Measurements from ENCODE around the gene NLRP5. TPM values are rescaled to one million over a fixed set of nuclear protein-coding genes. Genes with fewer than 3 reads are reported as not detected.
A peak's percentile ranks its signal among the peaks of the same experiment; 100 is the strongest.
"Not testable (repeated sequence)": the region's sequence is repeated elsewhere in the genome, so short reads cannot be mapped to it uniquely, and the experiment has no call there.

NLRP5 gene
- total and polyA plus RNA-seq, 2 experiments from 2014 or later: not detected

- Histone ChIP-seq H3K9me2 (ENCODE audit: insufficient read depth) (no peaks in the 10 kb centered on the region), H3K79me2 (ENCODE audit: insufficient read depth) (peaks cover 85% of the 10 kb centered on the region), H3K4me2 (ENCODE audit: unreplicated experiment) (no peak overlapping the region), H3K4me1 (ENCODE audit: insufficient read depth) (peaks cover 12% of the 10 kb centered on the region), H3F3A (ENCODE audit: insufficient read depth) (no peaks in the 10 kb centered on the region), H3K36me3 (ENCODE audit: low read depth) (no peaks in the 10 kb centered on the region), H3K9me3 (ENCODE audit: low read depth) (no peaks in the 10 kb centered on the region), H4K20me1 (ENCODE audit: insufficient read depth) (no peaks in the 10 kb centered on the region), H2AFZ (no peak overlapping the region), H3K4me3 (no peak overlapping the region), H3K27me3 (replicated peaks; ENCODE audit: insufficient read depth) (no peaks in the 10 kb centered on the region), H3K27ac (no peak overlapping the region), H3K9ac (no peak overlapping the region)
- in situ Hi-C loops (cut with MboI): no loop called here
- 96 to 100% methylated on average over 11 to 29 of the region's 29 CpGs for WGBS, 2 experiments (ENCODE audit: low coverage in 1 of 2, low lambda C conversion rate in 2 of 2, missing lambda C conversion rate in 2 of 2)
- TF ChIP-seq EZH2phosphoT487 (IDR thresholded peaks at IDR 0.05; ENCODE audit: insufficient read depth, low read depth): no peak
- no peak for TF ChIP-seq EZH2 (IDR thresholded peaks at IDR 0.05; ENCODE audit: insufficient read depth, poor library complexity, severe bottlenecking)
- DNase-seq: no peak
These were observed 117.8 kb downstream of the NLRP5 start for GRCh38 chr19:56104423-56104822.

- Histone ChIP-seq H3K27ac (peak overlapping the region; percentile 18; the same call in 1 of the 2 replicates), H3K4me2 (ENCODE audit: unreplicated experiment) (no peak overlapping the region), H3K9me3 (ENCODE audit: low read depth) (no peaks in the 10 kb centered on the region), H4K20me1 (ENCODE audit: insufficient read depth) (no peaks in the 10 kb centered on the region), H3K4me3 (no peak overlapping the region), H3K79me2 (ENCODE audit: insufficient read depth) (peaks cover 87% of the 10 kb centered on the region), H3K9me2 (ENCODE audit: insufficient read depth) (no peaks in the 10 kb centered on the region), H3K9ac (no peak overlapping the region), H3K27me3 (replicated peaks; ENCODE audit: insufficient read depth) (no peaks in the 10 kb centered on the region), H3K36me3 (ENCODE audit: low read depth) (no peaks in the 10 kb centered on the region), H2AFZ (no peak overlapping the region), H3K4me1 (ENCODE audit: insufficient read depth) (peaks cover 13% of the 10 kb centered on the region), H3F3A (ENCODE audit: insufficient read depth) (no peaks in the 10 kb centered on the region)
- in situ Hi-C loops (cut with MboI): no loop called here
- 42 to 46% methylated on average over 21 to 22 of the region's 22 CpGs for WGBS, 2 experiments (ENCODE audit: low coverage in 1 of 2, low lambda C conversion rate in 2 of 2, missing lambda C conversion rate in 2 of 2)
- TF ChIP-seq EZH2 (IDR thresholded peaks at IDR 0.05; ENCODE audit: insufficient read depth, poor library complexity, severe bottlenecking) (no peak), EZH2phosphoT487 (IDR thresholded peaks at IDR 0.05; ENCODE audit: insufficient read depth, low read depth) (no peak)
- peak; percentile 76 for DNase-seq
These were observed 118.6 kb downstream of the NLRP5 start for GRCh38 chr19:56105090-56105701.

GRCh38 chr19:56105831-56106396, 119.3 kb downstream of the NLRP5 start:
- H3K9me2 ChIP-seq (ENCODE audit: insufficient read depth); DNase-seq; H3K4me2 ChIP-seq (ENCODE audit: unreplicated experiment); in situ Hi-C loops (cut with MboI); H3K36me3 ChIP-seq (ENCODE audit: low read depth); H3K27ac ChIP-seq; H3F3A ChIP-seq (ENCODE audit: insufficient read depth); H2AFZ ChIP-seq; H3K9ac ChIP-seq; H3K9me3 ChIP-seq (ENCODE audit: low read depth); H3K27me3 ChIP-seq (replicated peaks; ENCODE audit: insufficient read depth); H3K4me3 ChIP-seq; H4K20me1 ChIP-seq (ENCODE audit: insufficient read depth): not testable (repeated sequence)
- WGBS, 2 experiments (ENCODE audit: low coverage in 1 of 2, low lambda C conversion rate in 2 of 2, missing lambda C conversion rate in 2 of 2): 96 to 100% methylated on average over 17 to 61 of the region's 61 CpGs
- Histone ChIP-seq H3K79me2 (ENCODE audit: insufficient read depth) (peaks cover 92% of the 10 kb centered on the region), H3K4me1 (ENCODE audit: insufficient read depth) (peaks cover 13% of the 10 kb centered on the region)

- Histone ChIP-seq H4K20me1 (ENCODE audit: insufficient read depth) (no peaks in the 10 kb centered on the region), H3F3A (ENCODE audit: insufficient read depth) (no peaks in the 10 kb centered on the region), H3K79me2 (ENCODE audit: insufficient read depth) (peaks cover 93% of the 10 kb centered on the region), H3K4me1 (ENCODE audit: insufficient read depth) (peaks cover 13% of the 10 kb centered on the region), H3K9me3 (ENCODE audit: low read depth) (no peaks in the 10 kb centered on the region), H3K4me2 (ENCODE audit: unreplicated experiment) (no peak overlapping the region), H3K27me3 (replicated peaks; ENCODE audit: insufficient read depth) (no peaks in the 10 kb centered on the region), H3K9ac (no peak overlapping the region), H3K36me3 (ENCODE audit: low read depth) (no peaks in the 10 kb centered on the region), H3K9me2 (ENCODE audit: insufficient read depth) (no peaks in the 10 kb centered on the region), H3K4me3 (no peak overlapping the region), H3K27ac (no peak overlapping the region), H2AFZ (no peak overlapping the region)
- no peak for DNase-seq
- WGBS, 2 experiments (ENCODE audit: low coverage in 1 of 2, low lambda C conversion rate in 2 of 2, missing lambda C conversion rate in 2 of 2): 87 to 90% methylated on average over 25 to 27 of the region's 27 CpGs
- TF ChIP-seq EZH2 (IDR thresholded peaks at IDR 0.05; ENCODE audit: insufficient read depth, poor library complexity, severe bottlenecking): no peak
- no peak for TF ChIP-seq EZH2phosphoT487 (IDR thresholded peaks at IDR 0.05; ENCODE audit: insufficient read depth, low read depth)
- in situ Hi-C loops (cut with MboI): no loop called here
These were observed 119.8 kb downstream of the NLRP5 start for GRCh38 chr19:56106397-56106849.

All from GM23248 (cell line).